HG03060 (cell line): ENCODE results near the gene CFL1.
A peak's percentile ranks its signal among the peaks of the same experiment; 100 is the strongest.

ENCODE experiments used
- ATAC-seq: cut with Tn5 transposase; IDR thresholded peaks from one replicate; pipeline ENCODE4 v1.9.1; 2021; ENCODE audit warnings: low read depth, moderate number of reproducible peaks; ENCODE audit not compliant: unreplicated experiment

The CFL1 gene

GRCh38 chr11:65888163-65888814 lies 30.3 kb upstream of the CFL1 start, which contains the start of gene FIBP:
Gene FIBP, minus strand, starts transcription at chr11:65888471. Its CDS starts 53 bp downstream, at chr11:65888418.
- no peak for ATAC-seq

GRCh38 chr11:65887723-65888162 lies 29.8 kb upstream of the CFL1 start:
- ATAC-seq = no peak

GRCh38 chr11:65886826-65887722 lies 29.1 kb upstream of the CFL1 start:
- ATAC-seq = no peak

- no peak for ATAC-seq
Measured at GRCh38 chr11:65885808-65886536, 28.0 kb upstream of the CFL1 start.

GRCh38 chr11:65885231-65885630 lies 27.3 kb upstream of the CFL1 start:
- ATAC-seq = no peak

- ATAC-seq = no peak
Measured at GRCh38 chr11:65884716-65885092, 26.7 kb upstream of the CFL1 start.

- ATAC-seq = no peak
Measured at GRCh38 chr11:65883786-65884715, 26.1 kb upstream of the CFL1 start.

- no peak for ATAC-seq
Measured at GRCh38 chr11:65883058-65883761, 25.2 kb upstream of the CFL1 start.

GRCh38 chr11:65882120-65883057 lies 24.4 kb upstream of the CFL1 start:
- ATAC-seq = no peak

- no peak for ATAC-seq
Measured at GRCh38 chr11:65880844-65881421, 23.0 kb upstream of the CFL1 start.

- ATAC-seq = no peak
Measured at GRCh38 chr11:65880027-65880426, 22.0 kb upstream of the CFL1 start.

- ATAC-seq = no peak
Measured at GRCh38 chr11:65879617-65880016, 21.6 kb upstream of the CFL1 start, which contains the start of gene CTSW. Gene CTSW, plus strand, starts transcription at chr11:65879837. Its CDS starts 18 bp downstream, at chr11:65879855.

- peak; percentile 73 for ATAC-seq
Measured at GRCh38 chr11:65873318-65874156, 15.6 kb upstream of the CFL1 start.

- ATAC-seq = no peak
Measured at GRCh38 chr11:65872586-65873317, 14.8 kb upstream of the CFL1 start, which contains the start of gene EFEMP2. Gene EFEMP2, minus strand, starts transcription at chr11:65872800. Its CDS starts 446 bp downstream, at chr11:65872354.

- ATAC-seq = no peak
Measured at GRCh38 chr11:65871811-65872548, 14.0 kb upstream of the CFL1 start.
